HepG2 (cell line): ENCODE data around the gene ARHGEF40. TPM values are rescaled to one million over a fixed set of nuclear protein-coding genes. Genes with fewer than 3 reads are reported as not detected.

Experiments
- ATRX ChIP-seq: sonication (generic); formaldehyde crosslinking; IDR thresholded peaks from 2 replicates; pipeline ENCODE4 v1.4.0; 2020; ENCODE audit warnings: missing genetic modification reagents, borderline replicate concordance
- CEBPB ChIP-seq: IDR thresholded peaks from 2 replicates; pipeline ENCODE4 v1.6.1; 2011; ENCODE audit warnings: low read depth, low read length, improper control_type of control experiment, borderline replicate concordance
- JUNB ChIP-seq: sonication (generic); formaldehyde crosslinking; IDR thresholded peaks from 2 replicates; pipeline ENCODE4 v1.8.0; 2022; ENCODE audit warnings: missing genetic modification reagents, mild to moderate bottlenecking, borderline replicate concordance
- KAT2B ChIP-seq: fragments of 150-350 bp; IDR thresholded peaks from 2 replicates; pipeline ENCODE4 v1.6.1; 2014; ENCODE audit warnings: low read depth, low read length, borderline replicate concordance
- KDM4B ChIP-seq: sonication (generic); formaldehyde crosslinking; IDR thresholded peaks from 2 replicates; pipeline ENCODE4 v1.4.0; 2020; ENCODE audit warnings: missing genetic modification reagents
- KLF11 ChIP-seq: IDR thresholded peaks from 2 replicates; pipeline ENCODE4 v1.6.1; 2016; ENCODE audit warnings: missing compliant biosample characterization
- NAIF1 ChIP-seq: sonication (generic); formaldehyde crosslinking; IDR thresholded peaks from 2 replicates; pipeline ENCODE4 v1.5.0; 2020; ENCODE audit warnings: mild to moderate bottlenecking, missing genetic modification reagents, borderline replicate concordance
- NONO ChIP-seq, 2 experiments: fragments of 450-650 bp in 1 of 2; sonication (generic) in 1 of 2; formaldehyde crosslinking in 1 of 2; IDR thresholded peaks in 1 of 2; conservative IDR thresholded peaks in 1 of 2; 2 replicates each; pipeline versions ENCODE4 v1.6.1 to v1.8.0; 2017 to 2022; ENCODE audit warnings: mild to moderate bottlenecking in 1 of 2, missing genetic modification reagents in 1 of 2, moderate library complexity in 1 of 2
- PHF5A ChIP-seq: IDR thresholded peaks from one replicate; pipeline ENCODE4 v1.6.1; 2018; ENCODE audit warnings: low read depth, missing genetic modification reagents; ENCODE audit not compliant: unreplicated experiment
- SIN3B ChIP-seq: fragments of 150-350 bp; IDR thresholded peaks from 2 replicates; pipeline ENCODE4 v1.6.1; 2014; ENCODE audit warnings: low read length
- SRSF1 ChIP-seq: fragments of 200-400 bp; formaldehyde crosslinking; optimal IDR thresholded peaks from 2 replicates; pipeline ENCODE3; 2017; ENCODE audit warnings: mild to moderate bottlenecking, low read depth, low read length, moderate library complexity
- SRSF9 ChIP-seq: fragments of 200-400 bp; formaldehyde crosslinking; IDR thresholded peaks from 2 replicates; pipeline ENCODE4 v1.6.1; 2018; ENCODE audit warnings: borderline replicate concordance, mild to moderate bottlenecking, low read depth, low read length; ENCODE audit not compliant: insufficient read depth, poor library complexity, severe bottlenecking
- TMF1 ChIP-seq: sonication (generic); formaldehyde crosslinking; IDR thresholded peaks from 2 replicates; pipeline ENCODE4 v1.8.1; 2022; ENCODE audit warnings: low read depth, missing genetic modification reagents
- ZNF44 ChIP-seq: sonication (generic); formaldehyde crosslinking; IDR thresholded peaks from 2 replicates; pipeline ENCODE4 v1.5.1; 2020; ENCODE audit warnings: mild to moderate bottlenecking, missing genetic modification reagents
- ZNF460 ChIP-seq: sonication (generic); formaldehyde crosslinking; IDR thresholded peaks from 2 replicates; pipeline ENCODE4 v1.5.1; 2020; ENCODE audit warnings: missing genetic modification reagents, mild to moderate bottlenecking, borderline replicate concordance
- ZNF615 ChIP-seq: sonication (generic); formaldehyde crosslinking; IDR thresholded peaks from 2 replicates; pipeline ENCODE4 v1.5.0; 2020; ENCODE audit warnings: mild to moderate bottlenecking, missing genetic modification reagents, borderline replicate concordance
- ZNF670 ChIP-seq: sonication (generic); formaldehyde crosslinking; IDR thresholded peaks from 2 replicates; pipeline ENCODE4 v1.8.0; 2022; ENCODE audit warnings: mild to moderate bottlenecking, missing genetic modification reagents, borderline replicate concordance
- ZNF841 ChIP-seq: sonication (generic); formaldehyde crosslinking; IDR thresholded peaks from 2 replicates; pipeline ENCODE4 v1.8.1; 2023; ENCODE audit warnings: missing genetic modification reagents, borderline replicate concordance
- polyA plus RNA-seq, 8 experiments: library from polyadenylated mRNA; depleted of rRNA in 3 of 8; stranded (reverse) in 7 of 8; unstranded in 1 of 8; fragments of >200 nt; fragmentation: Illumina TruSeq in 4 of 8; extraction: Trizol in 4 of 8; gene quantifications; 2 replicates each; pipeline versions ENCODE4 v1.2.1 to v1.2.3, GENCODE V29; 2011 to 2016; ENCODE audit warnings: low read depth in 4 of 8, missing spikeins in 1 of 8, mixed read lengths in 1 of 8; ENCODE audit not compliant: insufficient read depth in 1 of 8
- total RNA-seq, 5 experiments: library from RNA; depleted of rRNA; stranded (reverse); fragments of >200 nt; fragmentation: Illumina TruSeq; extraction: Trizol; gene quantifications; 2 replicates each; pipeline ENCODE4 v1.2.3, GENCODE V29; 2016; ENCODE audit warnings: low read depth in 1 of 5
- TF ChIP-seq, protein P1 (sequence below): sonication (generic); formaldehyde crosslinking; IDR thresholded peaks from 2 replicates; pipeline ENCODE4 v1.8.0; 2022; ENCODE audit warnings: mild to moderate bottlenecking, missing genetic modification reagents, moderate library complexity
- TF ChIP-seq, protein P2 (sequence below): sonication (generic); formaldehyde crosslinking; IDR thresholded peaks from 2 replicates; pipeline ENCODE4 v1.4.0; 2020; ENCODE audit warnings: missing genetic modification reagents, borderline replicate concordance
- TF ChIP-seq, protein P3 (sequence below): sonication (generic); formaldehyde crosslinking; IDR thresholded peaks from 2 replicates; pipeline ENCODE4 v1.8.0; 2022; ENCODE audit warnings: missing genetic modification reagents, mild to moderate bottlenecking, inconsistent platforms, borderline replicate concordance
- TF ChIP-seq, protein P4 (sequence below): sonication (generic); formaldehyde crosslinking; conservative IDR thresholded peaks from 2 replicates; pipeline ENCODE4 v1.5.0; 2020; ENCODE audit warnings: missing genetic modification reagents

The ARHGEF40 gene
- total and polyA plus RNA-seq, 2 of the 13 experiments (the other 11 are each of a cell fraction or from before 2014, with no cell fraction given), result 28.1 to 78.1 TPM

DNA sequence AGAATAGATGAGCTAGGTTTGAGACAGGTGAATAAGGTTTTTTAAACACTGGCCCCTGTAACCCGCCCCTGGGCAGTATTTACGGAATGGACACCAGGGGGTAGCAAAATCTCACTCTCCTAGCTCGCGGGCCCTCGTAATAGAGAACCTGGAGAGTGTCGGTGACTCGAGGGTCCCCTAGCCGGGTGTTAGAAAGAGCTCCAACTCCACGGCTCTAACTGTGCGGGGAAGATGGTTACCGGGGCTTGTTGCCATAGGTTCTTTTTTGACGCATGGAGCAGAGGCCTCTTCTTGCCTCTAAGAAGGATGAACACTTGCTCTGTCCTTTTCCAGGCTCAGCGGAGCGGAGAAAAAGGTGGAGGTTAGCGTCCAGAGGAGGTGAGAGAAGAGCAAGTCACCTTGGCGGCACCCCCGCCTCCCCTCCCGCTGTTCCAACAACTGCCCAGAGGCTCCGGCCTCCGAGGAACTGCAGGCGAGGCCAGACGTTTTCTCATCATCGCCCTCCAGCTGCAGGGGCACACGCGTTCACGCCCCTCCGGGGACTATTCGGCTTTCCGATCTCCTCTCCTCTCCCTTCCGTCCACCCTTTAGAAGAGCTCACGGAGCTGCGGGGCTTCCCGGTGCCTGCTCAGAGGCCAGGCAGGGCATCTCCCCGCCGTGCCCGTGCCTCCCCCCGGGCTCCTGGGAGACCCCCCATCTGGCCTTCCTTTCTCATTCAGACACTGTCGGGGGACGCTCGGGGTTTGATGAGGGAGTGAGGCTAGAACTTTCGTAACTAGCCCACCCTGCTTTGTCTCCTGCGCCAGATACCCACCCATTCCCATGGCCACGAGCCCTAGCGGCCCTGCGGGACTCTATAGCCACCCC, 1.4 kb upstream of the ARHGEF40 start (continued):
- TF ChIP-seq PHF5A (CRISPR knock-in tag), result no peak
- TF ChIP-seq, protein P1, sequence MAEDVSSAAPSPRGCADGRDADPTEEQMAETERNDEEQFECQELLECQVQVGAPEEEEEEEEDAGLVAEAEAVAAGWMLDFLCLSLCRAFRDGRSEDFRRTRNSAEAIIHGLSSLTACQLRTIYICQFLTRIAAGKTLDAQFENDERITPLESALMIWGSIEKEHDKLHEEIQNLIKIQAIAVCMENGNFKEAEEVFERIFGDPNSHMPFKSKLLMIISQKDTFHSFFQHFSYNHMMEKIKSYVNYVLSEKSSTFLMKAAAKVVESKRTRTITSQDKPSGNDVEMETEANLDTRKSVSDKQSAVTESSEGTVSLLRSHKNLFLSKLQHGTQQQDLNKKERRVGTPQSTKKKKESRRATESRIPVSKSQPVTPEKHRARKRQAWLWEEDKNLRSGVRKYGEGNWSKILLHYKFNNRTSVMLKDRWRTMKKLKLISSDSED, result no peak
- no peak for TF ChIP-seq SIN3B
- no peak for TF ChIP-seq ZNF615
- TF ChIP-seq KLF11 (CRISPR knock-in tag), result peak; percentile 59; the same call in 1 of the 2 replicates
- no peak for TF ChIP-seq NONO (IDR thresholded peaks at IDR 0.05)
- no peak; the same call in 1 of the 2 replicates for TF ChIP-seq NONO (CRISPR knock-in tag; conservative IDR thresholded peaks at IDR 0.05)
- no peak for TF ChIP-seq SRSF1
- no peak for TF ChIP-seq ATRX (CRISPR knock-in tag)
- TF ChIP-seq, protein P2, sequence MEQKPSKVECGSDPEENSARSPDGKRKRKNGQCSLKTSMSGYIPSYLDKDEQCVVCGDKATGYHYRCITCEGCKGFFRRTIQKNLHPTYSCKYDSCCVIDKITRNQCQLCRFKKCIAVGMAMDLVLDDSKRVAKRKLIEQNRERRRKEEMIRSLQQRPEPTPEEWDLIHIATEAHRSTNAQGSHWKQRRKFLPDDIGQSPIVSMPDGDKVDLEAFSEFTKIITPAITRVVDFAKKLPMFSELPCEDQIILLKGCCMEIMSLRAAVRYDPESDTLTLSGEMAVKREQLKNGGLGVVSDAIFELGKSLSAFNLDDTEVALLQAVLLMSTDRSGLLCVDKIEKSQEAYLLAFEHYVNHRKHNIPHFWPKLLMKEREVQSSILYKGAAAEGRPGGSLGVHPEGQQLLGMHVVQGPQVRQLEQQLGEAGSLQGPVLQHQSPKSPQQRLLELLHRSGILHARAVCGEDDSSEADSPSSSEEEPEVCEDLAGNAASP, result no peak
- TF ChIP-seq, protein P3, sequence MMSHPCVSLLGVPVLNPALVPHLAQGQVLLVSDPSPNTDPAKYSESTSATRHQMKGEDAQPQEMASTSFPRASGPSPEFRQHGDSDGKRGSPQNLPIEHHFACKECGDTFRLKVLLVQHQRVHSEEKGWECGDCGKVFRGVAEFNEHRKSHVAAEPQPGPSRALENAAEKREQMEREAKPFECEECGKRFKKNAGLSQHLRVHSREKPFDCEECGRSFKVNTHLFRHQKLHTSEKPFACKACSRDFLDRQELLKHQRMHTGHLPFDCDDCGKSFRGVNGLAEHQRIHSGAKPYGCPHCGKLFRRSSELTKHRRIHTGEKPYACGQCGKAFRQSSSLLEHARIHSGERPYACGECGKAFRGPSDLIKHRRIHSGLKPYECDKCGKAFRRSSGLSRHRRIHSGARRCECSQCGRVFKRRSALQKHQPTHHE, result no peak
- no peak; the same call in 1 of the 2 replicates for TF ChIP-seq KDM4B
- TF ChIP-seq, protein P4, sequence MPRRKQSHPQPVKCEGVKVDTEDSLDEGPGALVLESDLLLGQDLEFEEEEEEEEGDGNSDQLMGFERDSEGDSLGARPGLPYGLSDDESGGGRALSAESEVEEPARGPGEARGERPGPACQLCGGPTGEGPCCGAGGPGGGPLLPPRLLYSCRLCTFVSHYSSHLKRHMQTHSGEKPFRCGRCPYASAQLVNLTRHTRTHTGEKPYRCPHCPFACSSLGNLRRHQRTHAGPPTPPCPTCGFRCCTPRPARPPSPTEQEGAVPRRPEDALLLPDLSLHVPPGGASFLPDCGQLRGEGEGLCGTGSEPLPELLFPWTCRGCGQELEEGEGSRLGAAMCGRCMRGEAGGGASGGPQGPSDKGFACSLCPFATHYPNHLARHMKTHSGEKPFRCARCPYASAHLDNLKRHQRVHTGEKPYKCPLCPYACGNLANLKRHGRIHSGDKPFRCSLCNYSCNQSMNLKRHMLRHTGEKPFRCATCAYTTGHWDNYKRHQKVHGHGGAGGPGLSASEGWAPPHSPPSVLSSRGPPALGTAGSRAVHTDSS (CRISPR knock-in tag), result no peak
- no peak for TF ChIP-seq ZNF460 (CRISPR knock-in tag)
- no peak for TF ChIP-seq JUNB (CRISPR knock-in tag)
- TF ChIP-seq KAT2B, result 0 out of 2 replicates have a peak, but pooled peaks have one; percentile 9
- peak; percentile 89; the same call in 1 of the 2 replicates for TF ChIP-seq ZNF44 (CRISPR knock-in tag)
- no peak for TF ChIP-seq ZNF670 (CRISPR knock-in tag)
- no peak for TF ChIP-seq CEBPB
- no peak for TF ChIP-seq NAIF1
- no peak for TF ChIP-seq SRSF9
- TF ChIP-seq ZNF841 (CRISPR knock-in tag), result no peak
- TF ChIP-seq TMF1 (CRISPR knock-in tag), result no peak
